NCI-H510A (cell line): ENCODE measurements around the gene TRPM2.
"Not testable (repeated sequence)": the region's sequence is repeated elsewhere in the genome, so short reads cannot be mapped to it uniquely, and the experiment has no call there.

Experiments
- DNase-seq: peaks from one replicate; lab custom pipeline; 2025; lab: John Stamatoyannopoulos, UW

Gene TRPM2

DNA sequence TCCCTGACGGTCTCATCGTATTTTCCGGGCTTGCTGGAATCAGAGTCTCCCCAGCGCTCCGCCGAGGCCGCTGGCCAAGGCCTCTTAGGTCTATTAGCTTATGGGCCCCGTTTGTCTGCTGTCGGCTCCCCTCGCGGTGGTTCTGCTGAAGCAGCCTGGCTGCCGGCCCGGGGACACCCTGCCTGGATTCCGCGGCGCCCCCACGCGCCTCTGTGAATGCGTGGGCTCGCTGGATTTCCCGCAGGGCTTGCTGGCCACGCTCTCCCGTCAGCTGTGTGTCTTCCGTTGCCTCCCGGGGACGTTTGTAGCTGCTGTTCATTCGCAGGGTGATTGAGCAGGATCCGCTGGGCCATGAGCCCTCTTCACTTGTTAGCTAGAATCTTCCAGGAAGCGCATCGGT is 110.3 kb downstream of the TRPM2 start:
- DNase-seq, result no peak

DNA sequence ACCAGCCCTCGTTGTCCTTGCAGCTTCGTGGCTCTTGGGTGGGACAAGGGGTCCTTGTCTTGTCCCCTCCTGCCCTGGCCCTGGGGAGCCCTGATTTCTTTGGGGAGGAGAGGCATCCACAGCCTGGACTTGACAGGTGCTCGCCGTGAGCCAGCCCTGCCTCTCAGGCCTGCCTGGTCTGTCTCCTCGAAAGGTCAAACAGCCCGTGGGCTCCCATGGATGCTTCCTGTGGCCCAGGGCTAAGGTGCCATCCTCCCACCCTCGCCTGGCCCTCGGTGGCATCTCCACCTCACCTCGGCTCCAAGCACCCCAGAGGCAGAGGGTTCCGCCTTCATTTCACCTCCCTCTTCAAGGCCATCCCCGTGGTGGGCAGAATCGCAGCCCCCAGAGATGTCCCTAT is 110.9 kb downstream of the TRPM2 start:
- no peak for DNase-seq

DNA sequence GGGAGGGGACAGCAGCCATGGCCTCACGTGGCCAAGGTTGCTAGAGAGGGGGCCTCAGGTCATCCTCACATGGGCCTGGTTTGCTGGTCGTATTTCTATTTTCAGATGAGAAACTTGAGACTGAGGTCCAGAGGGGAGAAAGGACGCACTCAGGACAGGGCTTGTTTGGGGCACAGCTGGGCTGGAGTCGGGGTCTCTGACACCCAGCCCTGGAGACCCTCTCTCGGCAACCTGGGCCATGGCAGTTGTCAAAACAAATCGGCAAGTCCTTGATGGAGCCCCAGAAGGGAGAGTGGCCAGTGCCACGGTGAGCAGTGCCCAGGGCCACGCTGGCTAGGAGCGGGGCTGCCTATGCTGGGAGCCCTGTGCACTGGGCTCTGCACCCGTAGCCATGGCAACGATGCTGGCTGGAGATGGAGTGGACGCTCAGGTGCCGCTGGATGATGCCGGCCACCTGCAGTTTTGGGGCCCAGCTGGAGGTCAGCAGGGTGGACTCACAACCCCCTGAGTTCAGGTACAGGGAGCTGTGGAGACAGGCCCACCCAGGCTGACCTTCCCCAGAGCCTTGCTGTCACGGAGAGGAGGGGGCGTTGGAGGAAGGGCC is 113.0 kb downstream of the TRPM2 start:
- DNase-seq, result no peak

DNA sequence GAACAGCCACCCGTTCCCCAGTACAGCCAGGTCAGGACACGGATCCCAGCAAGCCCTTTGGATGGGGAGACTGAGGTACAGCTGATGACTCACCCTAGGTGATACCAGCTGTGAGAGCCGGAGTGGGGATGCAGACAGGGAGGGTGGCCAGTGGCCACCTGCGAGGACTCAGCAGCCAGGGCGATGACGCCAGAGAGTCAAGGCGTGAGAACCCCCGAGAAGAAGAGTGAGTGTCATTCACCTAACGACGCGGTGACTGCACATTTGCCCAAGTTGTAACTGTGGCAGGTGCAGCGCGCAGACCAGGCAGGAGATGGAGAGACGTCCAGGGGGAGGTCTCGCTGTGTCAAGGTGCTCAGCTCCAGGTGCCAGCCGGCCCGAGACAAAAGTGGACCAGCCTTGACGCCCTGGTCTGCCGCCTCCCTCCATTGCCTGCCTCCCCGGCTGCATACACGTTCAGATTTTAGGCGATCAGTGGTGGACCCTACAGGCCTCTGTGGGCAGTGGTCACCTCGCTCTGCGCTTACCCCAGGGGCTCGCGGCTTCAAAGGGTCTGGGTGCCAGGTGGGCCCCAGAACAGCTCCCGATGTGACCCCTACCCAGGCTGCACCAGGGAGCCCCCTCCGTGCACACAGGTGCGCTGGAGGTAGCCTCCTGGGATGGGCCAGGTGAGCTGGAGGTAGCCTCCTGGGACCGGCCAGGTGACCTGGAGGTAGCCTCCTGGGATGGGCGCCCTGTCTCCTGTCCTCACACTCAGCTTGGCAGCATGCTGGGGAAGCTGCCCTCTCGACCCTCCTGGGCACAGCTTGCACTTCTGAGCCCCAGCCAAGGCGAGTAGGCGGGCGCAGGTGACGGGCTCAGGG is 113.8 kb downstream of the TRPM2 start:
- no peak for DNase-seq

DNA sequence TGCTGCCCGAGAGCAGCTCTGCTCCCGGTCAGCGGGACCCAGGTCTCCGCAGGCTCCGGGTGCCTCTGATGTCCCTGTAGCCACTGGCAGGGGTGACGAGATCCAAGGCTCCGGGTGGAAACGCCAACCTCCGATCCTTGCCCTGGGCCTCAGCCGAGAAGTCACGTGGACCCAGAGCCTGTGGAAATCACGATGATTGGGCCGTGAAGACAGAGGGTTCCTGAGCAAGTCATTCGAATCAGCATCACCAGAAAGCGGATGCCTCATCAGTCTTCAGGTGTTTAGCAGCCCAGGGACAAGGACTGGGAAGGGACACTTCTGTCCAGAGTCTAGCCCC is 114.4 kb downstream of the TRPM2 start:
- no peak for DNase-seq

DNA sequence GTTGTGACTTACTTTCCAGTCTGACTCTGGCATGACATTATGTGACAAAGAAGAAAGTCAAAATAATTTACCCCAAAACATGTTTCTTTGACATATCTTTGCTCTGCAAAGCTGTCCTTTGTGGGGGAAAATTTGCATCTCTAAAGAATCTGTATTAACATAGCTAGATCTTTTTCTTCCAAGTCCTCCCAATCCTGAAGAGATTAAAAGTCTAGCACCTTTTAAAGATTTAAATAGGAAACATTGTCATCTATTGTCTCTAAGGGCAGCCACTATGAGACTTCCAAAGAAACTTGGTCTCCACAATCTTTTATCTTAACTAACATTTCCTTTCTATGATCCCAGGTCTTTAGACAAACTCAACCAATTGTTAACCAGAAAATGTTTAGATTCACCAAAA is 117.9 kb downstream of the TRPM2 start:
- DNase-seq, result no peak

DNA sequence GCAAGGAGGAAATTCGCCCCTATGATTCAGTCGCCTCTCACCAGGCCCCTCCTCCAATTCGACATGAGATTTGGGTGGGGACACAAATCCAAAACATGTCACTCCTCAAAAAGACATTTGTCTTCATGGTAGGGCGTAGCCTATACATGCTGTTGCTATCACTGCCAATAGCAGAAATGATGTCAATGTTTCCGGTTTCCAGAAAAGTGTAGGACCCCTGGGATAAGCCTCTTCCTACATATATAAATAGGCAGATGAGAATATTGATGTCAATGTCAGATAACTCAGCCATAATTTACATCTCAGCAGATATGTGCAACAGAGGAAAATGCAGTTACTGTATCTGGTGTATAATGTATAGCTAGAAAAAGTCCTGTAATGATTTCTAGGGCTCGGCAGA is 118.6 kb downstream of the TRPM2 start:
- no peak for DNase-seq

DNA sequence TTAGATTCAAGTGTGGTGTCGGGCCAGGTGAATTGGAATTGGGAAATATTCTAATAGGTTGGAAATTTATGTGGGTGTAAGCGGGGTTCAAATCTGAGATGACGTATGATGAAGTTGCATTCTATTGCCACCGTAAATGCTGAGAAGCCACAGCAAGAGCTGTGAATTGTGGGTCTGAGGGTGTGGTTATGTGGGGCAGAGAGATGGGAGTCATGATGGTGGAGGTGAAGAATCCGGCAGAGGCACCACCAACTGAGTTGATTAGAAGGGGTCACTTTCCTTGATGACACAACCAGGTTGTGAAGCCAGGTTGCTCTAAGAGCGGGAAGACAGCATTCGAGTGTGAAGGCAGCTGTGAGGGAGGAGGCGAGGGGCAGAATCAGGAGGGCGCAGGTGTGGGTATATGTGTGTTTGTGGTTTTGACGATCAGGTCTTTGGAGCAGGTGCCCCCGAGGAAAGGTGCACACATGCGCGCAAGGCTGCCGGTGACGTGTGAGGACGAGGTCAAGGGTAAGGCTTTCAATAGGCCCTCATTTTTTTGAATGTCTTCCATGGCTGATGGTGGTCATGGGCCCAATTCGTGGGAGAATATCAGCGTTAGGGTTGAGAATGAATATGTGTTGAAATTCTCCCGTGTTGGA is 120.6 kb downstream of the TRPM2 start:
- DNase-seq, result no peak

DNA sequence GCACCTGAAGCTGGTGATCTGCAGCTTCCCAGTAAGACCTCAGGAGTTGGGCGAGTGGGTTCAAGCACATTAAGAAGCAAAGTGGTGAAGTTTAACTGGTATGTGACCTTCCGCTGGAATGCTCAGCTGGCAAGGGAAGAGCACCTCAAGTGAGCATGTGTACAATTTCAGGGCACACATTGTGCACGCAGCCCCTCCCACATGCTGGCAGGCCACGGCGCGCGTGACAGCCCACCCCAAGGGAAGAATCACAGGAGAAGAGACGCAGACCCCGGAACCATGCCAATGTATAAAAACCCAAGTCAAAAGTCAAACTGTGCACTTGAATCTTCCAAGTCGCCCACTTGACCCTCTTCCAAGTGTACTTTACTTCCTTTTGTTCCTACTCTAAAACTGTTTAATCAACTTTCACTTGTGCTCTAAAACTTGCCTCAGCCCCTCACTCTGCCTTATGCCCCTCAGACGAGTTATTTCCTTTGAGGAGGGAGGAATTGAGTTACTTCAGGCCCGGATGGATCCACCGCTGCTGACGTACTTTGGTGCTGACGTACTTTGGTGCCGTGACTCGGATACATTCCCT is 121.9 kb downstream of the TRPM2 start:
- no peak for DNase-seq

DNA sequence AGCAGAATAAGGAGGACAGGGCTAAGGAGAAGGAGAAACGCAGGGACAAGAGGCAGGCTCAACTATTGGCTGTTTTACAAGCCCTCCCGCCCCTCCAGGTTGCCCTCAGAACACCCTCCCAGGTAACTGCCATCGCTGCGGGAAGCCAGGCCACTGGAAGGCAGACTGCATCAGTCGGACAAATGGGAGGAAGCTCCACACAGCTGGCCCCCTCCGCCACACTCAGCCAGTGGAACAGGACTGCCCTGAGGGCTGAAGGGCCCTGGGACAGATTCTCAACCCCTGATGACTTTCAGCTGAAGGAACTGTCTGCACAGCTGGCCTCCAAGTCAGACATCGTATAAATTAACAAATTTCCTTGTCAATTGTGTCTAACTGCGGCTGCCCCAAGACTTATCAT is 123.7 kb downstream of the TRPM2 start:
- DNase-seq, result no peak

DNA sequence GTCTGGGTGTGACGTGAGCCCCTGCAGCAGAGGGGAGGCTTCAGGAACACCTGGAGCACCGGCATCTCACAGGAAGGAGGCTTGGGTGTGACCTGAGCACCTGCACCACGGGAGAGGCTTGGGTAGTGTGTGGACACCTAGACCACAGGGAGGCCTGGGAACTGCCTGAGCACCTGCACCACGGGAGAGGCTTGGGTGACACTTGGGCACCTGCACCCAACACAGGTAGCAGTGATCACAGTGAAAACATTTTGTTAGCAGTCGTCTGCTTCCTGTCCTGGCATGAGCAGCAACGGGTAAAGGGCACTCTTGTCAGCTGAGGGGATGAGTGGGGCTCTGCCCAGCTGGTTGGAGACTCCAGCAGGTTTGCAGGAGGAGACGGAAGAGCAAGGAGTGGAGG is 124.3 kb downstream of the TRPM2 start:
- DNase-seq, result no peak

DNA sequence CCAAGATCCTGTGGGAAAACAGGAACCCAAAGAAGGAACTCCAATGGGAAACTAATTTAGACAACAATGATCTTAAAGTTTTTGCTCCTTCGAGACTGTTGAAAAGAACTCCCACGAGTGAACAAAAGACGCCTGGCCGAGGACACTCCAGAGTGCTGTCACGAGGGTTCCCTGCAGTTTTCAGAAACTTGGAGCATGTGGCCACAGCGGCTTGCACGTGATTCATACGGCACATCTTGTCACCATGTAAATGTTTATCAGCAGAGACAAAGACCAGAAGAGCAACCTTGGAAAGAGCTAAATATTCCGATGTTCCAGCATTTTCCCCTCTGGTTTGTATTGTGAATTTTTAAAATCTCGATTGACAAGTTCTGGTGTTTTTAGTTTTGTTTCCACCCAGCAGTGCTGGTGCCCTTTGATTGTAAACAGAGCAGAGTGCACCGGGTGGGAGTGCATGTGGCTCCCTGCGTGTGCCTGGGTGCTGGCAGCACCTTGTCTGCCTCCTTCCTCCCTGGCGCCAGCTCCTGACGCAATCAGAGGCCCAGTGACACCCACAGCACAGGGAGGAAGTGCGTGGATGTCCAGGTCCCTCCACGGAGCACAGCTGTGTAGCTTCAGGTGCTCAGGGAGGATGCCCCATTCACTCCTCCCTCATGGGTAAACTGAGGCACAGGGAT is 124.8 kb downstream of the TRPM2 start:
- DNase-seq, result no peak

DNA sequence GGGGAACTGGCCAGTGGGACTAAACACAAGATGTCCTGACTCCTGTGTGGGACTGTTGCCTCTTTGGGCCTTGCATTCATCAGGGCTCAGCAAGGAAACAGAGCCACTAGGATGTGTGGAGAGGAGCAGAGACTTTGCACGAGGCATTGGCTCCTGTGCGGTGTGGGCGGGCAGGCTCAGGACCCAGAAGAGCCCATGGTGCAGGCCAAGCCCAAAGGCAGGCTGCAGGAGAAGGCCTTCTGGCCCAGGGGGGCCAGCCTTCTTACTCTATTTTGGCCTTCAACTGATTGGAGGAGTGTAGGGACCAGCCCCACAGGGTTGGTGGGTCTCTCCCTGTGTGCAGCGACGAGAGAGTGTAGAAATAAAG is 125.4 kb downstream of the TRPM2 start:
- DNase-seq, result no peak

DNA sequence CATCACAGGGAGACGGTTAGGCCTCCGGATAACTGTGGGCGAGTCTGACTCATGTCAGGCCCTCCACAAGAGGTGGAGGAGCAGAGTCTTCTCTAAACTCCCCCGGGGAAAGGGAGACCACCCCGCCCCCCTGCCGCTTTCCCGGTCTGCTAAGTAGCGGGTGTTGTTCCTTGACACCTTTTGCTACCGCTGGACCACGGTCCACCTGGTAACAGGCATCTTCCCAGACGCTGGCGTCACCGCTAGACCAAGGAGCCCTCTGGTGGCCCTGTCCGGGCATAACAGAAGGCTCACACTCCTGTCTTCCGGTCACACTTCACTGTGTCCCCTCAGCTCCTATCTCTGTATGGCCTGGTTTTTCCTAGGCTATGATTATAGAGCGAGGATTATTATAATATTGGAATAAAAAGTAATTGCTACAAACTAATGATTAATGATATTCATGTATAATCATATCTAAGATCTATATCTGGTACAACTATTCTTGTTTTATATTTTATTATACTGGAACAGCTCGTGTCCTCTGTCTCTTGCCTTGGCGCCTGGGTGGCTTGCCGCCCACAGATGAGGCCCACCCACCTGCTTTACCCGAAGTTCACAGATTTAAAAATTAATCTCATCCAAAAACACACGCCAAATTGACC is 126.3 kb downstream of the TRPM2 start:
- not testable (repeated sequence) for DNase-seq

DNA sequence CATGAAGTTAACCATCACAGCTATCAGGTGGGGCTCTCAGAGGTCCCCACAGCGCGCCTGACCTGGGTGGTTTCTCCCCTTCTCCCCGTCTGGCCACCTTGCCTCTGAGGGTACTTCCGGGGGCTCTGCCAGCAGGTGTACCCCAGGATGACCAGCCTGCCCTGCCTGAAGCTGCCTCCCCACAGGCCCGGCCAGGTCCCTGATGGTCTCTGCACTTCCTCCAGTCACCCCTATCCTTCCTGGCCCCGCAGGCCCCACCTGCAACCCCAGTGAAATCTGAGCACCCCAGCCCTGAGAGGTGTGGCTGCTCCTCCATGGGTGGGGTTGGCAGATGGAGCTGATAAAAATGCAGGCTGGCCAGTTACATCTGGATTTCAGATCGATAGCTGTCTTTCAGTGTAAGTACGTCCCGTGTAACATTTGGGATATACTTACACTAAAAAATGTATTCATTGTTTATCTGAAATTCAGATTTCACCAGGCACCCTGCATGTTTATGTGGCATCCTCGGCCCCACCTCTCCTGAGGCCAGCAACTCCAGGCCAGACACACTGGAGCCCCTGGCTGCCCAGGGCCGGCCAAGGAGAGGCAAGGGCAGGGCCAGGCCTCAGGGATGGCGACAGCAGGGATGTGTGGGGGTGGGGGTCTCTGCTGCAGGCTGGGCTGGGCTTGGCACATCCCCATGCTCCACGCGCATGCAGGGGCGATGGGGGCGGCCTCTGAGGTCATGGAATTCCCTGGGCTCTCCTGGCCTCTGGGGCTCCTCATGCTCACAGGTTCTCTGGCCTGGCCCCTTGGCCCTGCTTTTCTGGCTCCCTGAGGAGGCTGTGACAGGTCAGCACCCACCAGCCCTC is 127.0 kb downstream of the TRPM2 start:
- DNase-seq, result no peak

DNA sequence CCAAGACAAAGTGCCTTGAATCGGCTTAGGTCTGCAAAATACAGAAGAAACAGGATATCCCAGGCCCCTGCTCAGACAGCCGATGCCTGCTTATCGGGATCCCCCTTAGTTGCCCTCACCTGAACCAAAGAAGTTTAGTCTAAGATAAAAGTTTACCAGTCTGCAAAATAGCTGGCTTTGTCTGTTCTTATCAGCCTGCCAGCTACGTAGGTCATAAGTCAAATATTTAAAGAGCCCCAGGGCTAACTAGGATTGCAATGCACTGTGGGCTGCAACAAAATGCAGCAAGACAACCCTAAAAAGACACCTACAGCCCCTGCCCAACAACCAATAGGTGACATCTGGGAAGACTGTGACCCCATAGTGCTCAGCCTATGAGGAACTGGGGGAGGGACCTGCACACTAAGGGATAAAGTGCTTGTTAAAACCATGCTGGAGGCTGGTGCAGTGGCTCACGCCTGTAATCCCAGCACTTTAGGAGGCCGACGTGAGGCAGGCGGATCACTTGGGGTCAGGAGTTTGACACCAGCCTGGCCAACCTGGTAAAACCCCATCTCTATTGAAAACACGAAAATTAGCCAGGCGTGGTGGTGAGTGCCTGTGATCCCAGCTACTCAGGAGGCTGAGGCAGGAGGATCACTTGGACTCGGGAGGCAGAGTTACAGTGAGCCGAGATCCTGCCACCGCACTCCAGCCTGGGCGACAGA is 129.3 kb downstream of the TRPM2 start:
- no peak for DNase-seq

DNA sequence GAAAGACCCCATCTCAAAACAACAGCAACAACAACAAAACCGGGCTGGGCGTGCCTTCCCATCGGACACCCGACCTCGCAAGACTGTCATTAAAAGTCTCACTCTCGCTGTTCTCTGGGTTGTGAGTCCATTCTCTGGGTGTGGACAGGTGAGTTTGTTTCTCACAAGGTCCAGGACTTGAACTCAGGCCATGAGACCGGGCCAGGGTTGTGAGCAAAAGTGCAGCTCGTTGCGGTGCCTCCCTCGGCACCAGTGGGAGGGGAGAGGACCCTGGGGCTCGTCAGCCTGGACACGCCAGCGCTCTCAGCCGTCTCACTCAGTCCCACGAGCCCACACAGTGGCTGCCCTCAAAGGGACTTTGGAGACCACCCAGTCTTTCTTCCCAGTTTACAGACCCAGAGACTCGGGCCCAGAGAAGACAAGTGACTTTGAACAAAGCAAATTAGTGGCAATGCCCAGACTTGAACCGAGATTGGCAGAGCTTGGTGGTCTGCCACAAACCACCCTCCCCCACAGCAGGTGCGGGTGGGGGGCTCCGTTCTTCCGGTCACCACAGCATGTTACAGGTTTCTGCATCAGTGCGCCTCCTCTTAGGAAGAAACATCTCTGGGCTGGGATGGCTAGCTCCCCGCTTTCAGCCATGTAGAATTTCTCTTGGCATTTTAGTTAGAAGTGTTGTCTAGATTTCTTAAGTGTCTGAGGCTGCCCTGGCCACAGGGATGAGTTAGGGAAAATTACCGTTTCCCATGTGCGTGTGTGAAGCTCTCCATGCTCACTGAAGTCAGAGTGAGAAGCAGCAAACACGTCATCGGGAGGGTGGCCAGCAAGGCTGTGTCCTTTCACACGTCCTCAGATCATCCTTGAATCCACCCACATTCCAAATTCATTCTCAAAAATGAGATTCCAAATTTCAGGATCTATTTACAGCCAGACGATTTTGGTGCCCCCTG is 130.1 kb downstream of the TRPM2 start:
- DNase-seq, result no peak

DNA sequence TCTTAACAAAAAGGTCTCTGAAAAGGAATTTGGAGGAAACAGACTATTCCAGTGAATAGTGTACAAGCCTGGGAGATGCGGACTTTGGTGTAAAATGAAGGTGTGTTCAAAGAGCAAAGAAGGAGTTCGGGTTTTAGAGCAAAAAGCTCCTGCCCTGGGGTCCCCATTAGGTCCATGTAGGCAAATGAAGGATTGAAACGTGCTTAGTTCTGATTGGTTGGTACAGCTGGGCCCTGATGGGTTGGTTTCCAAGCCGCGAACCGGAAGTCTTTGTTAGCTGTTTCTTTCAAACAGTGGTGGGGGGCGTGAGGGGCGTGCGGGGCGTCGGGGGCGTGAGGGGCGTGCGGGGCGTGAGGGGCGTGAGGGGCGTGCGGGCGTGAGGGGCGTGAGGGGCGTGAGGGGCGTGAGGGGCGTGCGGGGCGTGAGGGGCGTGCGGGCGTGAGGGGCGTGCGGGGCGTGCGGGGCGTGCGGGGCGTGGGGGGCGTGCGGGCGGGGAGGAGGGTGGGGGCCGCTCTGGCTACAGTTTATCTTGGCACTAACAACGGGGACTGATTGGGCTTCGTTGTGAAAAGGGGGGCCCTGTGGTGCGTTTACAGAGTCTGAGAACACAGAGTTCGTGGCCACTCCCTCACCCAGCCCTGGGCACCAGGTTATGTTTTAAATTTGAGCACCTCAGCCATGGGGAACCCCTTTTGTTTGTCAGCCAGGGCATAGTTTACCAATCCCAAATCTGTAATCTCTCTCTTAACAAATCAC is 131.3 kb downstream of the TRPM2 start:
- no peak for DNase-seq
